ENCODE results near the gene PDE11A.

DNA sequence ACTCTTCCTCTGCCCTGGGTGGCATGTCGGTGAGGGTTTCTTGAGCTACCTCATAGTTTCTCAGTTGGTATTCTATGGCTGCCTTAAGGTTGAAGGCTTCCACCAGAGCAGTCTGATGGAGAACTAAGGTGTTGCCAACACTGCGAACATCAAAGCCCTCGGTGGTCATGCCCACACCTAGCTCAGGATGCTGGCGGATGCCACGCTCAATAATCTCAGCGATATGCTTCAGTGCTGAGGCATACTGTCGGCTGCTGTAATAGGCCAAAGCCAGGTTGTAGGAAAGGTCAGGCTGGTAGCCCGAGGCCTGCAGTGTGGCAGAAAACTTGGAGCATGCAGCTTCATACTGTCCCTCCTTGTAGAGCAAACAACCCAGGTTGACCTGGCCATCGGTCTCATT is 454.7 kb downstream of the PDE11A start:
- TF ChIP-seq, protein P1, sequence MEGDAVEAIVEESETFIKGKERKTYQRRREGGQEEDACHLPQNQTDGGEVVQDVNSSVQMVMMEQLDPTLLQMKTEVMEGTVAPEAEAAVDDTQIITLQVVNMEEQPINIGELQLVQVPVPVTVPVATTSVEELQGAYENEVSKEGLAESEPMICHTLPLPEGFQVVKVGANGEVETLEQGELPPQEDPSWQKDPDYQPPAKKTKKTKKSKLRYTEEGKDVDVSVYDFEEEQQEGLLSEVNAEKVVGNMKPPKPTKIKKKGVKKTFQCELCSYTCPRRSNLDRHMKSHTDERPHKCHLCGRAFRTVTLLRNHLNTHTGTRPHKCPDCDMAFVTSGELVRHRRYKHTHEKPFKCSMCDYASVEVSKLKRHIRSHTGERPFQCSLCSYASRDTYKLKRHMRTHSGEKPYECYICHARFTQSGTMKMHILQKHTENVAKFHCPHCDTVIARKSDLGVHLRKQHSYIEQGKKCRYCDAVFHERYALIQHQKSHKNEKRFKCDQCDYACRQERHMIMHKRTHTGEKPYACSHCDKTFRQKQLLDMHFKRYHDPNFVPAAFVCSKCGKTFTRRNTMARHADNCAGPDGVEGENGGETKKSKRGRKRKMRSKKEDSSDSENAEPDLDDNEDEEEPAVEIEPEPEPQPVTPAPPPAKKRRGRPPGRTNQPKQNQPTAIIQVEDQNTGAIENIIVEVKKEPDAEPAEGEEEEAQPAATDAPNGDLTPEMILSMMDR (IDR thresholded peaks at IDR 0.05; ENCODE audit: low read depth, low read length, missing input control) = no peak
- TF ChIP-seq MAX (IDR thresholded peaks at IDR 0.05) (no peak), FOXA1 (IDR thresholded peaks at IDR 0.05) (no peak), SP1 (IDR thresholded peaks at IDR 0.05) (no peak), TAF1 (conservative IDR thresholded peaks at IDR 0.05) (no peak), YY1 (IDR thresholded peaks at IDR 0.05) (no peak), ZBTB33 (IDR thresholded peaks at IDR 0.05) (no peak), HNF4G (IDR thresholded peaks at IDR 0.05) (no peak), RAD21 (IDR thresholded peaks at IDR 0.05) (no peak), JUND (IDR thresholded peaks at IDR 0.05) (no peak), RXRA (IDR thresholded peaks at IDR 0.05) (no peak), EGR1 (IDR thresholded peaks at IDR 0.05; ENCODE audit: low read depth in 2 of 2) (no peak), GABPA (IDR thresholded peaks at IDR 0.05 in 1 of 2, conservative IDR thresholded peaks at IDR 0.05 in 1 of 2) (no peak)
- TF ChIP-seq, protein P2, sequence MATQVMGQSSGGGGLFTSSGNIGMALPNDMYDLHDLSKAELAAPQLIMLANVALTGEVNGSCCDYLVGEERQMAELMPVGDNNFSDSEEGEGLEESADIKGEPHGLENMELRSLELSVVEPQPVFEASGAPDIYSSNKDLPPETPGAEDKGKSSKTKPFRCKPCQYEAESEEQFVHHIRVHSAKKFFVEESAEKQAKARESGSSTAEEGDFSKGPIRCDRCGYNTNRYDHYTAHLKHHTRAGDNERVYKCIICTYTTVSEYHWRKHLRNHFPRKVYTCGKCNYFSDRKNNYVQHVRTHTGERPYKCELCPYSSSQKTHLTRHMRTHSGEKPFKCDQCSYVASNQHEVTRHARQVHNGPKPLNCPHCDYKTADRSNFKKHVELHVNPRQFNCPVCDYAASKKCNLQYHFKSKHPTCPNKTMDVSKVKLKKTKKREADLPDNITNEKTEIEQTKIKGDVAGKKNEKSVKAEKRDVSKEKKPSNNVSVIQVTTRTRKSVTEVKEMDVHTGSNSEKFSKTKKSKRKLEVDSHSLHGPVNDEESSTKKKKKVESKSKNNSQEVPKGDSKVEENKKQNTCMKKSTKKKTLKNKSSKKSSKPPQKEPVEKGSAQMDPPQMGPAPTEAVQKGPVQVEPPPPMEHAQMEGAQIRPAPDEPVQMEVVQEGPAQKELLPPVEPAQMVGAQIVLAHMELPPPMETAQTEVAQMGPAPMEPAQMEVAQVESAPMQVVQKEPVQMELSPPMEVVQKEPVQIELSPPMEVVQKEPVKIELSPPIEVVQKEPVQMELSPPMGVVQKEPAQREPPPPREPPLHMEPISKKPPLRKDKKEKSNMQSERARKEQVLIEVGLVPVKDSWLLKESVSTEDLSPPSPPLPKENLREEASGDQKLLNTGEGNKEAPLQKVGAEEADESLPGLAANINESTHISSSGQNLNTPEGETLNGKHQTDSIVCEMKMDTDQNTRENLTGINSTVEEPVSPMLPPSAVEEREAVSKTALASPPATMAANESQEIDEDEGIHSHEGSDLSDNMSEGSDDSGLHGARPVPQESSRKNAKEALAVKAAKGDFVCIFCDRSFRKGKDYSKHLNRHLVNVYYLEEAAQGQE (IDR thresholded peaks at IDR 0.05) = no peak
